GM19372 (cell line): ENCODE data around the gene SHE.
"Not testable (repeated sequence)": the region's sequence is repeated elsewhere in the genome, so short reads cannot be mapped to it uniquely, and the experiment has no call there.

ENCODE experiments used
- ATAC-seq: cut with Tn5 transposase; IDR thresholded peaks from one replicate; pipeline ENCODE4 v1.9.1; 2021; ENCODE audit warnings: mild to moderate bottlenecking, low read depth, moderate library complexity; ENCODE audit not compliant: unreplicated experiment

Gene SHE

GRCh38 chr1:154502066-154502743 lies at the start of gene SHE, which contains the start of gene TDRD10:
TSS of gene SHE (minus strand) at chr1:154502412. CDS start at chr1:154502026, 386 bp downstream.
TSS of gene TDRD10 (plus strand) at chr1:154502219. CDS start at chr1:154506904, 4,685 bp downstream.
- no peak for ATAC-seq

GRCh38 chr1:154551474-154551873 lies 49.3 kb upstream of the SHE start:
- ATAC-seq = no peak

DNA sequence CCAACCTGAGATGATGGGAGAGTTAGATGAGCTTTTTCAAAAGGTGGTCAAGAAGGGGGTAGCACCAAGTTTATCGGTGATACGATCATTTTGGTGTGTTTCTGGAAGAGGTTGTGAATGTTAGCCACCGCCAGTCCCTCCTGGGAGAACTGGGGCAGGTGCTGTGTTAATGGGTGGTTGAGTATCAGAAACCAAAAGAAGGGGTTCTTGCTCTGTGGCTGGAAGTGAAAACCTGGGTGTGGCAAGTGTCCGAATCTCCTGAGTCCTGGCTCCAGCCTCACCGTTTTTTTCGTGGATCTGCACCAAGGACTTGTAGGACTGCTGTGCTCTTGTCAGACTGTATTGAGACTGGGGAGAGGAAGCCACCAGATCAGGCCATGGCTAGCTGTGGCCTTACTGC lies 48.4 kb upstream of the SHE start:
- ATAC-seq = no peak

DNA sequence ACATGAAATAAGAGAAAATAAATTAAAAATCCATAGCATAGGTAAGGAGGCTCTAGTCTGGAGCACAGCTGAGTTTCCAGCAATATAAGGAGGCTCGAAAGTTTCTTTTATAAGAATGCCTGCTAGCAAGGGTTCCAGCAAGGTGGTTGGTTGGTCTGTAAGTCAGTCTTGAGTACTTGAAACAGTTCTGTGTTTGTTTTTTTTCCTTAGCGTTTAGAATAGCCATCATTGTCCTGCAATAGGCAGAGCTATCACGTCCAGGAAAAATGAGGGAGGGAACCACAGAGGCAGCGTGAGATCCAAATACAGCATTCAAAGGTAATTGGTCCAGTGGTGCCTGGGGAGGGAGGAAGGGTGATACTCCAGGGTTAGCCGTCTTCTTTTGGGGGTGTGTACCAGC lies 47.9 kb upstream of the SHE start:
- ATAC-seq = no peak

GRCh38 chr1:154549202-154549770 lies 47.1 kb upstream of the SHE start:
- ATAC-seq = no peak

- ATAC-seq = no peak
Measured at GRCh38 chr1:154548028-154548427, 45.8 kb upstream of the SHE start.

- ATAC-seq = no peak
Measured at GRCh38 chr1:154547105-154547732, 45.0 kb upstream of the SHE start.

DNA sequence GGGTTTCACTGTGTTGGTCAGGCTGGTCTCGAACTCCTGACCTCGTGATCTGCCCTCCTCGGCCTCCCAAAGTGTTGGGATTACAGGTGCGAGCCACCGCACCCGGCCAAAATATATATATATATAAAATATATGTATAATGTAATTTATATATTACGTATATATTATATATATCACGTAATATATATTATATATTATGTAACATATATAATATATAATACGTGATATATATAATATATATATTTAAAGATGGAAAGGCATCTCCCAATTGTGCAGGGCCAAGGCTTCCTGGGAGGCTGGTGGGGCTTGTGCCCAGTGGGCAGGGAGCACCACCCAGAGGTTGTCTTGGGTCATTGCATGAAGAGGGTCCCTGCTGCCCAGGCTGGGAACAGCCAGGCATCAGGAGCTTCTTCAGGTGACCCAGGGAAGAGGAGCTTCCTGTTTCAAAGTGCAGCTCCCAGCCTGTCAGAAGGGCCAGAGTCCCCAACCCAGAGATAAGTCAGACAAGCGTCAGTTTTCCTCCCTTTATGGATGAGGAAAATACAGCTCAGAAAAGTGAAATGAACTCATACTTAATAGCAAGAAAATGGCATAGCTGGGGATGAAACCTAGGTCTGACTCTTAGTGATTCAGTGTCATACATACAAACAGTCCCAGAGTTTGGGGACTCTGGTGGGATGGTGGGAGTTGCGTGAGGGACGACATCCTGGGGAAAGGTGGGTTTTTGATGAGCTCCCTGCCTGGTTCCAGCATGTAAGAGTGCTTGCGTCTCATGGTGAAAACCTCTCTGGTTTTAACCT lies 44.3 kb upstream of the SHE start:
- no peak for ATAC-seq

DNA sequence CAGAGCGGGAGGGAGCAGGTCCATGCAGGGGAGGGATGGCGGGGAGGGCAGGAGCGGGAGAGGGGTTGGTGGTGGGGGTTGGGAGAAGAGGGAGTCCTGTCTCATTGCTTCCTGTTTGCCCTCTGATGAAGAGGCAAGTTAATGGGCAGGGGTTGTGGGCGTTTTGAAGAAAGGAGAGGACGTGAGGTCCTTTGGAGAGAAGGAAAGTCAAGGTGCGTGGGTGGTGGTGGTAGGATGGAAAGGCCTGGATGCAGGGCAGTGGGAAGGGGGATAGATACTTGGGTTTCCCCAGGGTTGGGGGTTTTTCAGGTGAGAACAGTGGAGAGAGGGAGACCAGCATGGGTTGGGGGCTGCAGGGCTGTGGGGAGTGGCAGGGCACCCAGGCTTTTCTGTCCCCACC lies 39.0 kb upstream of the SHE start:
- no peak for ATAC-seq

- ATAC-seq = no peak
Measured at GRCh38 chr1:154539486-154540483, 37.6 kb upstream of the SHE start.

DNA sequence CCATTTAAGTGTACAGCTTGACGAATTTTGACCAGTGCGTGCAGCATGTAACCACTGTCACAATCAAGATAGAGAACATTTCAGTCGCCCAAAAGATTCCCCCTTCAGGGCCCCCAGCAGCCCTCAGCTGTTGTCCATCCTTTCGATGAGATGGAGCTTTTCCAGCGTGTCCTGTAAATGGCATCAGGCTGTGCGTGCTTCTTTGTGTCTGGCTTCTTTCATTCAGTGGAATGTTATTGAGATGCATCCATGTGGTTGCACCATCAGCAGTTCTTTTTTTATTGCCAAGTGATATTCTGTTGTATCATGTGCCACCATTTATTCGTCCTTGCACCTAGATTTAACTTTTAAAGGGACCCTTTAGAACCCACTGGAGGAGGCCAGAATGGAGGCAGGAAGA lies 34.4 kb upstream of the SHE start:
- no peak for ATAC-seq

- no peak for ATAC-seq
Measured at GRCh38 chr1:154533952-154534844, 32.0 kb upstream of the SHE start.

DNA sequence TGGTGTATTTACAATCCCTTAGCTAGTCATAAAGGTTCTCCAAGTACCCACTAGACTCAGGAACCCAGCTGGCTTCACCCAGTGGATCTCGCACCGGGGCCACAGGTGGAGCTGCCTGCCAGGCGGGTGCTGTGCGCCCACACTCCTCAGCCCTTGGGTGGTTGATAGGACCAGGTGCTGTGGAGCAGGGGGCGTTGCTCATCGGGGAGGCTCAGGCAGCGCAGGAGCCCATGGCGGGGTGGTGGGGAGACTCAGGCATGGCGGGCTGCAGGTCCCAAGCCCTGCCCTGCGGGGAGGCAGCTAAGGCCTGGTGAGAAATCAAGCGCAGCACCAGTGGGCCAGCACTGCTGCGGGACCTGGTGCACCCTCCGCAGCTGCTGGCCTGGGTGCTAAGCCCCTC lies 29.7 kb upstream of the SHE start:
- ATAC-seq = not testable (repeated sequence)

DNA sequence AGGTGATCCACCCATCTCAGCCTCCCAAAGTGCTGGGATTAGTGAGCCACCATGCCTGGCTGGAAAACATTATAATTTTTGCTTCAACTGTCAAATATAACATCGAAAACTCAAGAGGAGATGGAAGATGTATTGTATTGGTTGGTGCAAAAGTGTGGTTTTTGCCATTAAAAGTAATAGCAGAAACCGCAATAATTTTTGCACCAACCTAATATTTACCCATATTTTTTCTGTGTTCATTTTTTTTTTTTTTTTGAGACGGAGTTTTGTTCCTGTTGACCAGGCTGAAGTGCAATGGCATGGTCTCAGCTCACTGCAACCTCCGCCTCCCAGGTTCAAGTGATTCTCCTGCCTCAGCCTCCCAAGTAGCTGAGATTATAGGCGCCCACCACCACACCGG lies 27.1 kb upstream of the SHE start:
- no peak for ATAC-seq

DNA sequence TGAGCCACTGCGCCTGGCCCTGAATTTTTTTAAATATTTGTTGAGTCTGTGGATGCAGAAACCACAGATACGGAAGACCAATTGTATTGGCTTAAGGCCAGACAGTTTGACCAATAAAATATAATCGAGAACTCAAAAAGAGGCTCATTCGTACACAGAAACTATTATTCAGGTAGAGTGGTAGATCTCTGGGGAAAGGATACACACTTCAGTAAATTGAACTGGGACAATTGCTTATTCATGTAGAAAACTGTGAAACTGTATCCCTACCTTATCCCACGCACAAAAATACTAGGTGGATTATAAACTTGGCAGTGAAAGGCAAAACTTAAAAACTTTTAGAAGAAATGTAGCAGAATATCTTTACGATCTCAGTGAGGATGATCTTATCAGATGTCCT lies 25.0 kb upstream of the SHE start:
- no peak for ATAC-seq

DNA sequence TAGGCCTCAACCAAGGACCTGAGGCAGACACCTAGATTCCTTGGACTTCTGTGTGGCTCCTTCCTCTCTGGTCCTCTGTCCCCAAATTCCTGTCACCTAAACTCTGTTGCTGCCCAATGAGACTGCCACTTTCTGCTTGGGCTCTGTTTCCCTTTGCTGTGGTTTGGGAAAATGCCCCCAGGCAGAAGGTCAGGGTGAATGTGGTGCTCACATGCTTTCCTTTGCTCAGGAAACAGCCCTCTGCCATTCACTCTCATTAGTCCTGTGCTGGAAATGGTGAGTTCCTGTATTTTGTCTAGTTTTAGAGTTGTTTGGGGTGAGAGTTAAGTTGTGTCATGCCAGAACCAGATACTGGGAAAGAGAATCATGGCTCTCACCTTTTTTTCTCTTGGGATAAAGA lies 22.7 kb upstream of the SHE start:
- ATAC-seq = no peak

DNA sequence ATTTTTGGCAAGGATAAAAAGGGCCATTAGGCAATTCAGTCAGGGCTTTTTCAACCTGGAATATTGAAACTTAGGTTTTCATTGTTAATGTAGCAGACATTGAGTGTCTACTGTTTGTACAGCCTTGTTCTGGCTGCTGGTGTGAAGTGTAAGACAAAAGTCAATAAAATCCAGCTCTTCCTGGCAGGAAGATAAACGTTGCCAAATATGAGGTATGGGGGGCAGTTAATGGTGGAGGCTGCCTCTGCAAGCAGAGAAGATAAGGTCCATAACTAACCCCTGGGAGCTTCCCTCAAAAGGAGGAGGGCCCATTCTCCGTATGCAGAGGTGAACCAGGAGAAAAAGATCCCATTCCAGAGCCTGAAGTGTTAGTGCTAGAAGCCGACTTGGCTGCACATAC lies 19.5 kb upstream of the SHE start:
- no peak for ATAC-seq

- no peak for ATAC-seq
Measured at GRCh38 chr1:154520333-154520732, 18.1 kb upstream of the SHE start.

DNA sequence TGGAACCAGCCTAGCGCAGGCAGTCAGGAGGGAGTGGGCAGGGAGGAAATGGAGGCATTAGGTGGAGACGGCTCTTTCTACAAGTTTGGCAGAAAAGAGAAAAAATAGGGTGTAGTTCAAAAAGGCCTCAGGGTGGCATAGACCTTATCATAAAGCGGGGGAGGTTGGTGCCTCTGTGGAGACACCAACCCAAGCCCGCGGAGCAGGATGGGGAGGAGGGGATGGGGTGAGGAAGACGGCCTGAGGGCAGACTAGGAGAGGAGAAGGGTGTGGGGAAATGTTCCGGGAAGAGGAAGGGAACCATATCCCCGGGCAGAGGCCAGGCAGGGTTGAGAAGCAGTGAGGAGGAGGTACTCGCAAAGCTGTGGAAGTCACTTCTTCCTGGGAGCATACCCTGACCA lies 17.4 kb upstream of the SHE start:
- ATAC-seq = no peak
